Aorta (tissue), 5 donors: ENCODE data around the gene CPVL. TPM values are rescaled to one million over a fixed set of nuclear protein-coding genes. Genes with fewer than 3 reads are reported as not detected.

Experiments used
- ATAC-seq: fragments of 200-7000 bp; cut with Tn5 transposase; one replicate; pipeline ENCODE4 v1.9.1; 2022; ENCODE audit warnings: moderate library complexity; ENCODE audit not compliant: low FRiP score
- DNase-seq, 2 donors: peaks; one replicate each; pipeline ENCODE4 v3.0.0-alpha.2; 2020
- H3K27ac ChIP-seq, 2 donors: one replicate each; pipeline ENCODE4 v1.5.1; 2013; ENCODE audit warnings: low read length in 2 of 2, mild to moderate bottlenecking in 2 of 2, moderate library complexity in 2 of 2, control low read depth in 1 of 2, inconsistent platforms in 1 of 2, low read depth in 1 of 2
- H3K27me3 ChIP-seq, 2 donors: one replicate each; pipeline ENCODE4 v1.6.1; 2013; ENCODE audit warnings: control low read depth in 1 of 2, low read length in 1 of 2, mild to moderate bottlenecking in 1 of 2, moderate library complexity in 1 of 2; ENCODE audit not compliant: insufficient read depth in 2 of 2, control insufficient read depth in 1 of 2
- H3K36me3 ChIP-seq, 2 donors: one replicate each; pipeline ENCODE4 v1.6.1; 2013; ENCODE audit warnings: control low read depth in 1 of 2, low read length in 1 of 2, mild to moderate bottlenecking in 1 of 2; ENCODE audit not compliant: insufficient read depth in 2 of 2, control insufficient read depth in 1 of 2
- H3K4me1 ChIP-seq, 2 donors: one replicate each; pipeline ENCODE4 v1.6.1; 2013; ENCODE audit warnings: low read length in 2 of 2, control low read depth in 1 of 2, mild to moderate bottlenecking in 1 of 2, moderate library complexity in 1 of 2; ENCODE audit not compliant: insufficient read depth in 2 of 2, control insufficient read depth in 1 of 2
- H3K4me3 ChIP-seq, 2 donors: one replicate each; pipeline ENCODE4 v1.5.1; 2013; ENCODE audit warnings: low read length in 2 of 2, control low read depth in 1 of 2, mild to moderate bottlenecking in 1 of 2
- H3K9me3 ChIP-seq: one replicate; pipeline ENCODE4 v1.6.1; 2013; ENCODE audit warnings: mild to moderate bottlenecking, low read length; ENCODE audit not compliant: control insufficient read depth
- WGBS, 2 donors: extraction: QIAGEN DNeasy Blood & Tissue Kit; methylation state at CpG; one replicate each; pipeline ENCODE4 v1.1.7; 2013; 5-methylcytosine and 5-hydroxymethylcytosine counted together
- intact Hi-C, 2 donors: fragments of 100-400 bp; cut with DNase I; formaldehyde crosslinking; loops; one replicate each; pipeline versions ENCODE4 v1.14.2 to v1.15.0; 2022
- polyA plus RNA-seq, 2 donors: library from polyadenylated mRNA; stranded (reverse); fragments of 200-250 nt; gene quantifications; one replicate each; pipeline ENCODE4 v1.2.3, GENCODE V29; 2013
- total RNA-seq, 2 donors: library from RNA; stranded (reverse); fragmentation: NEBNext Ultra II Directional; extraction: Animal tissue kit (Norgen Biotek cat#: 25700); gene quantifications; one replicate each; pipeline ENCODE4 v1.2.1, GENCODE V29; 2021
- donor health status: healthy with polysubstance abuse.
- donor health status: Bipolar disorder and iron deficiency.
- donor health status: DM: no; HTN: no; CAD: no.
- donor health status: DM: no; HTN: no; CAD: no.
- donor health status: DM: yes; HTN: yes; CAD: no.

CPVL gene
- total and polyA plus RNA-seq, 4 donors: 2.7 to 50.2 (median 24.3) TPM

DNA sequence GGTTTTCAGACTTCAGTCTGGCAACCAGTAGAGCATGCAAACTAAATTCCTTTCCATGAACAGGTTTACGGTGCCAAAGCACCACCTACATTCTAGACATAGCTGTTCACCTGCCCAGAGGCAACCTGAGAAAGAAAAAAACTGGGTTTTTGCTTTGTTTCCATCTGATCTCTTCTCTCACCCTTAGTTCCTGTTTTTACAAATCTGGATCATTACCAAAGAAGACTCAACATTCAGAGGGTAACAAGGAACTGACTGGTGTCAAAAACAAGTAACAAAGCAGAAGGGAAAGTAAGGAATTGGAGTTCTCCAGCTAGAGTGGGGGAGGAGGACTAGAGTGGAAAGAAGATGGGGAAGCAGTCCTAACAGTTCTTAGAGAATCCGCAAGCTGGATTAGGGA is 36.4 kb downstream of the CPVL start:
- peaks cover 2% of the 10 kb centered on the region for H3K9me3 ChIP-seq
- H3K4me3 ChIP-seq: no peak overlapping the region
- 81 to 85% methylated on average over 2 of the region's 2 CpGs for WGBS, 2 donors
- DNase-seq (no peak), ATAC-seq (no peak)
- H3K27ac ChIP-seq: no peak overlapping the region
- H3K36me3 ChIP-seq: no peaks in the 10 kb centered on the region
- no peaks in the 10 kb centered on the region for H3K4me1 ChIP-seq
- intact Hi-C loops: loop anchor here (5.0 to 10.0 kb wide), 3 partner anchors 155 to 302 kb away; partner anchors contain the start of gene TRIL (in 1 of the 2)
- no peaks in the 10 kb centered on the region for H3K27me3 ChIP-seq

DNA sequence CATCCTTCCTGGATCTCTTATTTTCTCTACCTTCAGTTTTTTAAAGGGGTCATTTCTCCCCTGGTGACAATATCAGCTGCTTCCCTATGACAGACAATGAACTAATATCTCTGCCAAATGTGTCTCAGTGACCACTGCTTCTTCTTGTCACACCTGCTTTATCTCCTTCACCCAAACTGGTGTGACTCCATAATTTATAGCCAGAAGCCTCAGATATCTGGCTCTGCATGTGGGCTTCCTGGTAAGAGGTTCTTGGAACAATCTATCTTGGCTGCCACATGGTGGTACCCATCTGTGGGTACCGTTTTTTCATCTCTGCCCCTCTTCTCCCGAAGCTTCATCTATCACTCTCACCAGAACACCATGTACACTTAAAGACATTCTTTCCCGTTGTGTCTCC is 37.0 kb downstream of the CPVL start:
- ATAC-seq: no peak
- no peaks in the 10 kb centered on the region for H3K27me3 ChIP-seq
- H3K27ac ChIP-seq: no peak overlapping the region
- intact Hi-C loops: loop anchor here (5.0 to 10.0 kb wide), 3 partner anchors 155 to 303 kb away; partner anchors contain the start of gene TRIL (in 1 of the 2)
- 64 to 81% methylated on average over 3 of the region's 3 CpGs for WGBS, 2 donors
- H3K4me1 ChIP-seq: no peaks in the 10 kb centered on the region
- DNase-seq: no peak
- no peaks in the 10 kb centered on the region for H3K36me3 ChIP-seq
- H3K4me3 ChIP-seq: no peak overlapping the region
- peaks cover 2% of the 10 kb centered on the region for H3K9me3 ChIP-seq

- H3K4me1 ChIP-seq: no peaks in the 10 kb centered on the region
- DNase-seq: no peak
- ATAC-seq: no peak
- no peak overlapping the region for H3K27ac ChIP-seq
- H3K27me3 ChIP-seq: no peaks in the 10 kb centered on the region
- intact Hi-C loops: loop anchor here (2.0 to 10.0 kb wide), 5 partner anchors 152 to 305 kb away; partner anchors contain the start of gene TRIL (in 1 of the 2)
- H3K9me3 ChIP-seq: peaks cover 2% of the 10 kb centered on the region
- H3K4me3 ChIP-seq: no peak overlapping the region
- WGBS, 2 donors: 79 to 88% methylated on average over 2 of the region's 2 CpGs
- H3K36me3 ChIP-seq: no peaks in the 10 kb centered on the region
These were observed 39.3 kb downstream of the CPVL start for GRCh38 chr7:29107056-29107455.

DNA sequence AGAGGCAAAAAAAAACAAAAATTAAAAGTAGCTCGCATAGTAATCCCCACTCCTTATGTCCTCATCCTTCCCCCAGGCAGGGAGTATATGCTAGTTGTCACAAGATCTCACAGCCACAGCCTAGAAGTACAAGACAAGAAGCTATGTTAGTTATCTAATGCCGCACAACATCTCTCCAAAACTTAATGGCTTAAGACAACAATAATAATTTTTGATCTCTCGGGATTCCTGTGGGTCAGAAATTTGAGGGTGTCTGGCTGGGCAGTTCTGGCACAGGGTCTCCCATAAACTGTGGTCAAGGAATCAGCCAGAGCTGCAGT is 39.7 kb downstream of the CPVL start:
- H3K4me1 ChIP-seq: no peaks in the 10 kb centered on the region
- H3K36me3 ChIP-seq: no peaks in the 10 kb centered on the region
- no peak overlapping the region for H3K4me3 ChIP-seq
- DNase-seq (no peak), ATAC-seq (no peak)
- H3K9me3 ChIP-seq: peaks cover 2% of the 10 kb centered on the region
- intact Hi-C loops: loop anchor here (2.0 to 10.0 kb wide), 5 partner anchors 152 to 306 kb away; partner anchors contain the start of gene TRIL (in 1 of the 2)
- 46 to 49% methylated on average over 3 of the region's 3 CpGs for WGBS, 2 donors
- no peak overlapping the region for H3K27ac ChIP-seq
- H3K27me3 ChIP-seq: no peaks in the 10 kb centered on the region

GRCh38 chr7:29105752-29106668 is 40.3 kb downstream of the CPVL start:
- 72 to 82% methylated on average over 4 of the region's 4 CpGs for WGBS, 2 donors
- Histone ChIP-seq H3K9me3 (peaks cover 2% of the 10 kb centered on the region), H3K27ac (no peak overlapping the region), H3K36me3 (no peaks in the 10 kb centered on the region), H3K4me1 (no peaks in the 10 kb centered on the region), H3K4me3 (no peak overlapping the region), H3K27me3 (no peaks in the 10 kb centered on the region)
- DNase-seq: no peak
- peak; percentile 72 for ATAC-seq
- intact Hi-C loops: loop anchor here (2.0 to 10.0 kb wide), 5 partner anchors 151 to 306 kb away; partner anchors contain the start of gene TRIL (in 1 of the 2)

GRCh38 chr7:29105191-29105590 is 41.1 kb downstream of the CPVL start:
- Histone ChIP-seq H3K36me3 (no peaks in the 10 kb centered on the region), H3K9me3 (no peaks in the 10 kb centered on the region), H3K4me3 (no peak overlapping the region), H3K27me3 (no peaks in the 10 kb centered on the region), H3K4me1 (no peaks in the 10 kb centered on the region), H3K27ac (no peak overlapping the region)
- ATAC-seq (no peak), DNase-seq (no peak)
- intact Hi-C loops: loop anchor here (5.0 to 10.0 kb wide), 3 partner anchors 150 to 307 kb away; partner anchors contain the start of gene TRIL (in 1 of the 2)
- WGBS, 2 donors: 75 to 80% methylated on average over 4 of the region's 4 CpGs

GRCh38 chr7:29102558-29103151 is 43.7 kb downstream of the CPVL start:
- H3K36me3 ChIP-seq: no peaks in the 10 kb centered on the region
- WGBS, 2 donors: 7% methylated on average over 7 of the region's 7 CpGs
- DNase-seq (peak; percentile 73 to 83), ATAC-seq (peak; percentile 78)
- no peak overlapping the region for H3K4me3 ChIP-seq
- H3K9me3 ChIP-seq: no peaks in the 10 kb centered on the region
- intact Hi-C loops: loop anchor here (10.0 kb wide), 2 partner anchors 148 to 302 kb away; partner anchors contain the start of gene TRIL (in 1 of the 2)
- H3K4me1 ChIP-seq: no peaks in the 10 kb centered on the region
- H3K27me3 ChIP-seq: no peaks in the 10 kb centered on the region
- H3K27ac ChIP-seq: no peak overlapping the region

GRCh38 chr7:29100924-29101323 is 45.4 kb downstream of the CPVL start:
- no peak for ATAC-seq
- no peak overlapping the region for H3K27ac ChIP-seq

More at GRCh38 chr7:29100924-29101323, 45.4 kb downstream of the CPVL start:
- Histone ChIP-seq H3K4me3 (no peak overlapping the region), H3K27me3 (no peaks in the 10 kb centered on the region), H3K9me3 (no peaks in the 10 kb centered on the region), H3K36me3 (no peaks in the 10 kb centered on the region), H3K4me1 (no peaks in the 10 kb centered on the region)
- 88 to 91% methylated on average over 1 of the region's 1 CpG for WGBS, 2 donors
- intact Hi-C loops: loop anchor here (10.0 kb wide), 2 partner anchors 146 to 304 kb away; partner anchors contain the start of gene TRIL (in 1 of the 2)
- no peak for DNase-seq
